ENCODE data around the gene FAM227A.
A peak's percentile ranks its signal among the peaks of the same experiment; 100 is the strongest.

Gene FAM227A

DNA sequence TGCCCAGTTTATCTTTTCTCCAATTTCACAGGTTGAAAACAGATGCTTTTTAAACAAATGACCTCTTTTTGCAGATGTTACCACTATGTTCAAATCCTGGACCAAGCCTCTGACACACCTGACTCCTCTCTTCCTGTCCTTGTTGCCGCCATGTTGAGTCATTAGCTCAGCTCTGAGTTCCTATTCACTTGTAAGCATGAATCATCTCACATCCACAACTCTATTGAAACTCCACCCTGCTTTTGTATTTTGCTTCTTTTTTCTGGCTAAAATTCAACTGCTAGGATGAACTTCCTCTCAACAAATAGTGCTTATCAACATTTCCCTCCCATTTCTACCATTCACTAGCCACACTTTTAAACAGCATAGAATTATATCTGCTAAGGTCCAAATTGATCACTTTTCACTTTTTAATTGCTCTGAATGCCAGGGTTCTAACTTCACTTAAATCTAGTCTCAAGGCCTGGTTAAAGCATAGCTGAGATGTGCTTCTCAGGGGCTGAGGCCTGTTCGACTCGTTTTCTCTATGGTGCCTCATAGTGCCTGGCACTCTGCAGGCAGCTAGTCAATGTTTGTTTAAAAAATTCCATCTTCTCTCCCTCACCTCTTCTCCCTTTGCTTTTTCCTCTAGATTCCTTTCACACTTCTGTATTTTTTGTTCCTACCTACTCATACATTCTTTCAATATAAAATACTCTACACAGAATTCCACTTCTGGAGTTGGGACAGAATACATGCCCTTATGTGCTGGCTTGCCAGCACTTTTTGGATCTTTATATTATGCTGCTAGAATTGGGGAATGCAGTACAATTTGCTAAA, 40.6 kb upstream of the FAM227A start:
- peak; percentile 55 for DNase-seq (ENCODE audit: low read depth)
- TF ChIP-seq, protein P1, sequence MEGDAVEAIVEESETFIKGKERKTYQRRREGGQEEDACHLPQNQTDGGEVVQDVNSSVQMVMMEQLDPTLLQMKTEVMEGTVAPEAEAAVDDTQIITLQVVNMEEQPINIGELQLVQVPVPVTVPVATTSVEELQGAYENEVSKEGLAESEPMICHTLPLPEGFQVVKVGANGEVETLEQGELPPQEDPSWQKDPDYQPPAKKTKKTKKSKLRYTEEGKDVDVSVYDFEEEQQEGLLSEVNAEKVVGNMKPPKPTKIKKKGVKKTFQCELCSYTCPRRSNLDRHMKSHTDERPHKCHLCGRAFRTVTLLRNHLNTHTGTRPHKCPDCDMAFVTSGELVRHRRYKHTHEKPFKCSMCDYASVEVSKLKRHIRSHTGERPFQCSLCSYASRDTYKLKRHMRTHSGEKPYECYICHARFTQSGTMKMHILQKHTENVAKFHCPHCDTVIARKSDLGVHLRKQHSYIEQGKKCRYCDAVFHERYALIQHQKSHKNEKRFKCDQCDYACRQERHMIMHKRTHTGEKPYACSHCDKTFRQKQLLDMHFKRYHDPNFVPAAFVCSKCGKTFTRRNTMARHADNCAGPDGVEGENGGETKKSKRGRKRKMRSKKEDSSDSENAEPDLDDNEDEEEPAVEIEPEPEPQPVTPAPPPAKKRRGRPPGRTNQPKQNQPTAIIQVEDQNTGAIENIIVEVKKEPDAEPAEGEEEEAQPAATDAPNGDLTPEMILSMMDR (IDR thresholded peaks at IDR 0.05; ENCODE audit: low read depth, low read length) = no peak
- no peak for TF ChIP-seq POLR2A (IDR thresholded peaks at IDR 0.05; ENCODE audit: extremely low read depth, insufficient read length)
- TF ChIP-seq MYC (IDR thresholded peaks at IDR 0.05; ENCODE audit: low read depth, low read length) = no peak
- TF ChIP-seq, protein P2, sequence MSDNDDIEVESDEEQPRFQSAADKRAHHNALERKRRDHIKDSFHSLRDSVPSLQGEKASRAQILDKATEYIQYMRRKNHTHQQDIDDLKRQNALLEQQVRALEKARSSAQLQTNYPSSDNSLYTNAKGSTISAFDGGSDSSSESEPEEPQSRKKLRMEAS (IDR thresholded peaks at IDR 0.05; ENCODE audit: low read depth, low read length) = no peak
- H3K4me3 ChIP-seq (ENCODE audit: low read depth, low read length) = peak overlapping the region; percentile 7

DNA sequence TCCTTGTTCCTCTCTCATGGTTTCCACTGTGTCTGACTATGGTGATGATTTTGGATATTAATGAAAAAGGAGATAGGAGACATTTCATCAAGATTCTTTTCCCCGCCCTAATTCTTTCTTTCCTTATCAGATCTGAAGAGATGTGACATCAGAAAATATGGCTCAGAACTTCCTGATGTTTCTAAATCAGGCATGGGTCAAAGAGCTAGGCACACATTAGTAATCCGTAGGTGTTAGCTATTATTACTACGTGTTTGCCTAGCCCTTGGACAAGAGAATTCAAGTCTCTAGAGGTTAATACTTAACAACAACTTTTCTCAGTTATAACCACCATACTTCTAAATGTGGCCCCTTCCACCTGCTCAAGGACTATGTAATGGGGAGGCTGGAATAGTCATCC, 38.7 kb upstream of the FAM227A start:
- no peak for DNase-seq (ENCODE audit: low read depth)
- TF ChIP-seq POLR2A (IDR thresholded peaks at IDR 0.05; ENCODE audit: extremely low read depth, insufficient read length) = no peak
- TF ChIP-seq, protein P1 (IDR thresholded peaks at IDR 0.05; ENCODE audit: low read depth, low read length) = no peak
- TF ChIP-seq, protein P2 (IDR thresholded peaks at IDR 0.05; ENCODE audit: low read depth, low read length) = no peak
- no peak for TF ChIP-seq MYC (IDR thresholded peaks at IDR 0.05; ENCODE audit: low read depth, low read length)
- no peak overlapping the region for H3K4me3 ChIP-seq (ENCODE audit: low read depth, low read length)

DNA sequence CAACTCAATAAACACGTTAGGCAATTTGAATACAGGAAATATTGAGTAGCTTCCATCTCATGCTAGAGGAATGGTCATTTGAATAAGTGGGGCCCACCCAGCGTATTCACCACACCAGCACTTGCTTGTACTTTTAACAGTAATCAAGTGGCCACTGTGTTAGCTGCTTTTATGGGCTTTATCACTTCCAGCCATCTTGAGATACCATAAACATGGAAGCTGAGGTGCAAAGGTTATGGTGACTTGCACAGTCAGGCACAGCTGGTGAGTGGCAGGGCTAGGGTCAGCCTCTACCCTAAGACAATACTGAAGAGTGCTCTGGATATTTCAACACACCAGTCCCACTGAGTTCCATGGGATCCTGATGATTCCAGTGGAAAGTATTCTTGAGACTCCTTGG, 37.9 kb upstream of the FAM227A start:
- TF ChIP-seq, protein P1 (IDR thresholded peaks at IDR 0.05; ENCODE audit: low read depth, low read length) = no peak
- no peak for TF ChIP-seq MYC (IDR thresholded peaks at IDR 0.05; ENCODE audit: low read depth, low read length)
- TF ChIP-seq, protein P2 (IDR thresholded peaks at IDR 0.05; ENCODE audit: low read depth, low read length) = no peak
- TF ChIP-seq POLR2A (IDR thresholded peaks at IDR 0.05; ENCODE audit: extremely low read depth, insufficient read length) = no peak
- H3K4me3 ChIP-seq (ENCODE audit: low read depth, low read length) = no peak overlapping the region
- no peak for DNase-seq (ENCODE audit: low read depth)

DNA sequence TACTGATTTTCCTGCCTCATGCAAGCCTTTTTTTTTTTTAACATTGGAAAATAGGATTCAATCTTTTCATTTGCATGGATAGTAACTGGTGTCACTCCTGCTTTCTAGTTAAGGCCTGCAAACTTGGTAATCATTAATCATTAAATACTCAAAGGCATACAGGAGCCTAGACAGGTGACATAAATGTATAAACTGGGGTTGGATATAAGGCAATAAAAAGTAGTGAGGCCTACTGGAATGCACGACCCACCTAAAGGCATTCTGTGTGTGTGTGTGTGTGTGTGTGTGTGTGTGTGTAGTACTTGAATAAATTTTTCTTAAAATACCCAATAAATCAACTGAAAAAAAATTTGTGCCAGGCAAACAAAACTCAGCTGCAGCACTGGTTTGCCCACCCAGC, 33.5 kb upstream of the FAM227A start:
- no peak overlapping the region for H3K4me3 ChIP-seq (ENCODE audit: low read depth, low read length)
- TF ChIP-seq, protein P1 (IDR thresholded peaks at IDR 0.05; ENCODE audit: low read depth, low read length) = no peak
- TF ChIP-seq POLR2A (IDR thresholded peaks at IDR 0.05; ENCODE audit: extremely low read depth, insufficient read length) (no peak), MYC (IDR thresholded peaks at IDR 0.05; ENCODE audit: low read depth, low read length) (no peak)
- TF ChIP-seq, protein P2 (IDR thresholded peaks at IDR 0.05; ENCODE audit: low read depth, low read length) = no peak
- DNase-seq (ENCODE audit: low read depth) = no peak

DNA sequence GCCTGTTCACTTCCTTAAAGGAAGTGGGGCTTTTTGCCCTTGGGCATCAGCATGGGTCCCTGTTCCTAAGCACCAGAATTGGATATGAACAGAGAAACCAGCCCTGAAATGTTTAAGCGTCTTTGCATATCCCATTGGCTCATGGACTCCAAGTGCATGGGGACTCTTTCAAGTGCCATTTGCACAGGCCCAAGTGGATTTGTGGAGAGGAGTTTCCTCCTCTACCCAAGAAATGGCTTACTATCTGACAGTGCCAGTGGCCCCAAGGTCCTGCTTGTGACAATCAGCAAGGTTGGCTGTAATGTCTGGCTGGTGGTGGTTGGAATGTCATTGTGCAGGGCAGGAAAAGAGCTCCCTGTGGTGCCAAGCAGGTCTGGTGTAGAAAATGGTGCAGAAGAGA, 29.6 kb upstream of the FAM227A start:
- TF ChIP-seq, protein P1 (IDR thresholded peaks at IDR 0.05; ENCODE audit: low read depth, low read length) = no peak
- TF ChIP-seq, protein P2 (IDR thresholded peaks at IDR 0.05; ENCODE audit: low read depth, low read length) = no peak
- TF ChIP-seq MYC (IDR thresholded peaks at IDR 0.05; ENCODE audit: low read depth, low read length) (no peak), POLR2A (IDR thresholded peaks at IDR 0.05; ENCODE audit: extremely low read depth, insufficient read length) (no peak)
- H3K4me3 ChIP-seq (ENCODE audit: low read depth, low read length) = no peak overlapping the region
- DNase-seq (ENCODE audit: low read depth) = no peak
